Calu3 (cell line): ENCODE results near the gene PSMD3. TPM values are rescaled to one million over a fixed set of nuclear protein-coding genes. Genes with fewer than 3 reads are reported as not detected.
A peak's percentile ranks its signal among the peaks of the same experiment; 100 is the strongest.

Source experiments
- microRNA-seq: library from miRNA; unstranded; fragments of <30 nt; microRNA quantifications from one replicate; pipeline ENCODE4 v1.2.0, GENCODE V29; 2022
- total RNA-seq: library from RNA; stranded (reverse); gene quantifications from 2 replicates; pipeline ENCODE4 v1.2.3, GENCODE V29; 2022

Gene PSMD3
- total RNA-seq, 1 experiment from 2014 or later = 2,179 TPM

Small RNA genes lying within 50 kb of the gene (microRNA-seq; reads per million reads assigned to microRNA genes)
- gene MIR6884 = 19.3 reads per million, percentile 44 among the genes with 10 or more reads in this experiment

Other genes starting within 250 kb of the PSMD3 start
- 2,531 and 2,746 TPM in 2 replicates for gene GRB7, start 242.9 kb upstream of the PSMD3 start, total RNA-seq
- gene IKZF3, start 116.5 kb upstream of the PSMD3 start, total RNA-seq = 30.9 and 41.0 TPM in 2 replicates
- gene ZPBP2, start 112.6 kb upstream of the PSMD3 start, total RNA-seq = not detected in 2 replicates
- gene GSDMB, start 62.2 kb upstream of the PSMD3 start, total RNA-seq = 711 and 1,257 TPM in 2 replicates
- gene ORMDL3, start 53.2 kb upstream of the PSMD3 start, total RNA-seq = 1,738 and 1,968 TPM in 2 replicates
- not detected in 2 replicates for gene LRRC3C, start 53.1 kb upstream of the PSMD3 start, total RNA-seq
- 0.33 and 1.9 TPM in 2 replicates for gene GSDMA, start 17.8 kb upstream of the PSMD3 start, total RNA-seq
- 0.38 TPM in 1 of 2 replicates, not detected in the other for gene CSF3, start 34.6 kb downstream of the PSMD3 start, total RNA-seq
- gene MED24, start 73.6 kb downstream of the PSMD3 start, total RNA-seq = 679 and 725 TPM in 2 replicates
- 107 and 133 TPM in 2 replicates for gene THRA, start 82.2 kb downstream of the PSMD3 start, total RNA-seq
- gene NR1D1, start 119.8 kb downstream of the PSMD3 start, total RNA-seq = 35.0 and 36.4 TPM in 2 replicates
- 505 and 524 TPM in 2 replicates for gene MSL1, start 141.2 kb downstream of the PSMD3 start, total RNA-seq
- 541 and 621 TPM in 2 replicates for gene CASC3, start 159.7 kb downstream of the PSMD3 start, total RNA-seq
- gene RAPGEFL1, start 196.7 kb downstream of the PSMD3 start, total RNA-seq = 57.9 and 86.3 TPM in 2 replicates
- 327 and 376 TPM in 2 replicates for gene WIPF2, start 238.5 kb downstream of the PSMD3 start, total RNA-seq